Bronchial epithelial cell (primary cell): Measurements from ENCODE around the gene CEP192. TPM values are rescaled to one million over a fixed set of nuclear protein-coding genes. Genes with fewer than 3 reads are reported as not detected.

Experiments
- DNase-seq: peaks from one replicate; pipeline ENCODE4 v3.0.0-alpha.2; 2010; ENCODE audit warnings: low read depth
- FAIRE-seq: peaks from 2 replicates; lab custom pipeline; 2011; peaks lifted over from hg19 to GRCh38; lab: Jason Lieb, UNC
- H3K27me3 ChIP-seq: 2 replicates; pipeline ENCODE4 v1.5.1; 2011; ENCODE audit warnings: low read length; ENCODE audit not compliant: control insufficient read depth, insufficient read depth
- H3K36me3 ChIP-seq: 2 replicates; pipeline ENCODE4 v1.5.1; 2011; ENCODE audit warnings: low read length; ENCODE audit not compliant: control insufficient read depth, insufficient read depth
- H3K4me3 ChIP-seq: 2 replicates; pipeline ENCODE4 v1.5.1; 2011; ENCODE audit warnings: mild to moderate bottlenecking, low read depth, low read length, control low read depth
- total RNA-seq: library from RNA; depleted of rRNA; stranded (reverse); fragments of >200 nt; gene quantifications from 2 replicates; pipeline ENCODE4 v1.2.1, GENCODE V29; 2014
- TF ChIP-seq, protein P1 (sequence below): IDR thresholded peaks from 2 replicates; pipeline ENCODE4 v1.5.1; 2011; ENCODE audit warnings: mild to moderate bottlenecking, moderate library complexity, low read length, control low read depth, inconsistent platforms; ENCODE audit not compliant: insufficient read depth, severe bottlenecking

The CEP192 gene
- total RNA-seq, 1 donor from 2014 or later = 25.8 TPM

DNA sequence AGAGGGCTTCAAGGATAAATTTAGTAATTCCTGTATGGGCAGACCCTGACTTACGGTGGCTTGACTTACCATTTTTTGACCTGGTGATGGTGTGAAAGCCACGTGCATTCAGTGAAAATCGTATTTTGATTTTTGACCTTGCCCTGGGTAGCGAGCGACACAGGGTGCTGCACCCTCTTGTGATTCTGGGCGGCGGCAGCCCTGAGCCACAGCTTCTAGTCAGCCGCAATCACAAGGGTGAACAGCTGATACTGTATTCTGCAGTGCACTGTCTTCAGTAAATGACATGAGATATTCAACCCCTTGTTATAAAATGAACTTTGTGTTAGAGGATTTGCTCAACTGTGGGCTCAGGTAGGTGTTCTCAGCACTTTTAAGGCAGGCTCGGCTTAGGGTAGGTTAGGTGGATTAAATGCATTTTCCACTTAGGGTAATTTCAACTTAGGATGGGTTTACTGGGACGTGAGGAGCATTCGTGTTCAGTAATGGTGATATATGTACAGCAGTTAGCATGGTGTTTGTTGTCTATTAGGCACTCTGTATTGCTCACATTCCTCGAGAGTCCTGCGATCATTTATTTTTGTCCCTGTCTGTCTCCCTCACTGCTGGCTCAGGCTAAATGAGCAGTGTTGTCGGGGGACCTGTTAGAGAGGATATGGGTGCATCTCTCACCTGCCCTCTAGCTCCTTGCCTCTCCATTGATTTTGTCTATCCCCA lies 109.9 kb downstream of the CEP192 start:
- Histone ChIP-seq H3K27me3 (no peaks in the 10 kb centered on the region), H3K36me3 (peaks cover 18% of the 10 kb centered on the region), H3K4me3 (no peak overlapping the region)
- FAIRE-seq = no peak
- no peak for DNase-seq
- TF ChIP-seq, protein P1, sequence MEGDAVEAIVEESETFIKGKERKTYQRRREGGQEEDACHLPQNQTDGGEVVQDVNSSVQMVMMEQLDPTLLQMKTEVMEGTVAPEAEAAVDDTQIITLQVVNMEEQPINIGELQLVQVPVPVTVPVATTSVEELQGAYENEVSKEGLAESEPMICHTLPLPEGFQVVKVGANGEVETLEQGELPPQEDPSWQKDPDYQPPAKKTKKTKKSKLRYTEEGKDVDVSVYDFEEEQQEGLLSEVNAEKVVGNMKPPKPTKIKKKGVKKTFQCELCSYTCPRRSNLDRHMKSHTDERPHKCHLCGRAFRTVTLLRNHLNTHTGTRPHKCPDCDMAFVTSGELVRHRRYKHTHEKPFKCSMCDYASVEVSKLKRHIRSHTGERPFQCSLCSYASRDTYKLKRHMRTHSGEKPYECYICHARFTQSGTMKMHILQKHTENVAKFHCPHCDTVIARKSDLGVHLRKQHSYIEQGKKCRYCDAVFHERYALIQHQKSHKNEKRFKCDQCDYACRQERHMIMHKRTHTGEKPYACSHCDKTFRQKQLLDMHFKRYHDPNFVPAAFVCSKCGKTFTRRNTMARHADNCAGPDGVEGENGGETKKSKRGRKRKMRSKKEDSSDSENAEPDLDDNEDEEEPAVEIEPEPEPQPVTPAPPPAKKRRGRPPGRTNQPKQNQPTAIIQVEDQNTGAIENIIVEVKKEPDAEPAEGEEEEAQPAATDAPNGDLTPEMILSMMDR = no peak

DNA sequence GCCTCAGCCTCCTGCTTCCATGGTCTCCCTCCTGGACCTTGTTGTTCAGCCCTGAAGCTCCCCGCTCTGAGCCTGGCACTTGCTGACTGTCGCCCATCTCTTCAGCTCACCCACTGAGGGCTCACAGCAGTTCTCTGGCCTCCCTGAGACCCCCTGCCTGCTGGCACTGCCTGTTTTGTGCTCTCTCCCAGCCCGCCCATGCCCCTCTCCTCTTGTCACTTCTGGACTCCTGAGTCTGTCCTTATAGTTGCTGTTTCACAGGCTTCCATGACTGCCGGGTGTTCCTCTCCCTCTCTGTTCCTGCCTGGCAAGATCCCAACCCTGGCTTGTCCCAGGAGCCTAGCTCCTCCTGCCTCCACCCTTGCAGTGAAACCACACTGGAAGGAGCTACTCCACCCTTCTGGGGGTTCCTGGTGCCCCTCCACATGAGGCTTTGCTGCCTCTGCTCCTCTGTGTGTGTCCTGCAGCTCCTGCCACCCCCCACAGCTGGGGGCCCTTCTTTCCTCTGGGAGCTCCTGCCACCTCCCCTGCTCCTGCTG lies 110.6 kb downstream of the CEP192 start:
- peaks cover 16% of the 10 kb centered on the region for H3K36me3 ChIP-seq
- TF ChIP-seq, protein P1 = no peak
- FAIRE-seq (no peak), DNase-seq (no peak)
- H3K27me3 ChIP-seq = no peaks in the 10 kb centered on the region
- H3K4me3 ChIP-seq = no peak overlapping the region

DNA sequence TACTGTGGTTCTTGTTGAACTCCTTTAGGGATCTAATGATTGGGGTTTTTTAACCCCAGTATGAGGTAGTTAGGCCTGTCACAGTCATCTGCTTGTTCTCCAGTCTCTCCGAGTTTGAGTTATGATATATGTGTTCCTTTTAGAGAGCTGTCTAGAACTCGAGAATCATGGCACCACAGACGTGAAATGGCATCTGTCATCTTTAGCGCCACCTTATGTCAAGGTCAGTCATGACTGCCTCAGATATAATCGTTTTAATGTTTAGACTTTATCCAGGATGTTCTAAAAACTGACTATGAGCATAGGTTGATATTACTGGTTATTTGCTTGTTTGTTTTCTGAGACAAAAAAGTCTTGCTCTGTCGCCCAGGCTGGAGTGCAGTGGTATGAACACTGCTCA lies 112.2 kb downstream of the CEP192 start:
- FAIRE-seq (peak; percentile 13), DNase-seq (no peak)
- Histone ChIP-seq H3K27me3 (no peaks in the 10 kb centered on the region), H3K4me3 (no peak overlapping the region), H3K36me3 (peaks cover 13% of the 10 kb centered on the region)
- TF ChIP-seq, protein P1 = peak; percentile 6

DNA sequence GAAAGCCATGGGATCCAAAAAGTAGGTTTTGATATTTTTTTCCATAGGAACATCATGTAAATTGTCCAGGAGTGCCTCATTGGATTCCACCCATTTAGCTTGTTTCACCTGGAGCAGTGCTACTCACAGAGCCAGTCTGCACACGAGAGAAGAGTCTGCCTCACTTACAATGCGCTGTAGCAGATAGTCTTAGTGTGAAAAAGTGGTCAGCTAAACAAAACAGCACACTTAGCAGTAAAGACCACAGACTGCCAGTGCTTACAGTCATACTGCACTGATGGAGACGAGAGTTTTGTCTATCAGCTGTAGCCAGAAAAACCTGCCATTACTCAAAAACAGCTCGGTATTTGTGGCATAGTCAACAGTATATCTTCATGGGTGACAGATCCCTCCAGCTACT lies 113.9 kb downstream of the CEP192 start:
- H3K36me3 ChIP-seq = peaks cover 13% of the 10 kb centered on the region
- H3K27me3 ChIP-seq = no peaks in the 10 kb centered on the region
- H3K4me3 ChIP-seq = no peak overlapping the region
- DNase-seq (no peak), FAIRE-seq (no peak)
- TF ChIP-seq, protein P1 = no peak

DNA sequence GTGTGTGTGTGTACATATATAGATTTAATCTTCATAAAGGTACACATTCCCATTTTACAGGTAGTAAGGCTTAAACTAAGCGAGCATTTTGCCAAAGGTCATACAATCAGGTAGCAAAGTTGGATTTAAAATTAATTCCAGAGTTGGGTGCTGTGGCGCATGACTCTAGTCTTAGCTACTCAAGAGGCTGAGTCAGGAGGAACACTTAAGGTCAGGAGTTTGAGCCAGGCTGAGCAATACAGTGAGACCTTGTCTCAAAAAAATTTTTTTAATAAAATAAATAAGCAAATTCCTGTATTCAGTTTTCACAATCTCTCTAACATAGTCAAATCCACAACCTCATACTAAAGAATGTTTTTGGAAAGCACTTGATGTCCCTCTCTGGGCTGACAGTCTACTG lies 115.9 kb downstream of the CEP192 start:
- TF ChIP-seq, protein P1 = no peak
- Histone ChIP-seq H3K27me3 (no peaks in the 10 kb centered on the region), H3K4me3 (no peak overlapping the region), H3K36me3 (peaks cover 8% of the 10 kb centered on the region)
- DNase-seq = no peak
- FAIRE-seq = no peak
